CD4-positive, alpha-beta T cell (primary cell): ENCODE data around the gene HEATR5A. TPM values are rescaled to one million over a fixed set of nuclear protein-coding genes. Genes with fewer than 3 reads are reported as not detected.

ENCODE experiments used
- ATAC-seq: fragments of 200-7000 bp; cut with Tn5 transposase; one replicate; pipeline ENCODE4 v1.10.0; 2022; ENCODE audit warnings: mild to moderate bottlenecking; ENCODE audit not compliant: poor library complexity
- CTCF ChIA-PET: fragments of 350-600 bp; sonication (Branson Sonifier 250); formaldehyde crosslinking; loops from one replicate; lab custom pipeline; 2021; ENCODE audit warnings: antibody characterized with exemption, inconsistent platforms; lab: Charles Lee
- POLR2A ChIA-PET: fragments of 350-600 bp; sonication (Branson Sonifier 250); formaldehyde crosslinking; loops from one replicate; lab custom pipeline; 2021; ENCODE audit warnings: antibody characterized with exemption, inconsistent platforms; lab: Charles Lee
- DNase-seq, 14 experiments: peaks; one replicate each; pipeline ENCODE4 v3.0.0-alpha.2; 2013 to 2020; ENCODE audit warnings: mixed read lengths in 2 of 14
- H3K27ac ChIP-seq, 2 donors: one replicate each; pipeline versions ENCODE4 v1.5.1 to v1.7.0; 2013; ENCODE audit warnings: low read length in 2 of 2, low read depth in 1 of 2, mild to moderate bottlenecking in 1 of 2
- H3K27me3 ChIP-seq, 2 experiments: 1 replicate in 1 of 2; 2 replicates in 1 of 2; pipeline versions ENCODE4 v1.6.1 to v1.7.0; 2013; ENCODE audit warnings: low read length in 2 of 2, control low read depth in 1 of 2, mild to moderate bottlenecking in 1 of 2, moderate library complexity in 1 of 2; ENCODE audit not compliant: insufficient read depth in 2 of 2, control insufficient read depth in 1 of 2
- H3K36me3 ChIP-seq: one replicate; pipeline ENCODE4 v1.6.1; 2013; ENCODE audit warnings: low read length, control low read depth; ENCODE audit not compliant: insufficient read depth
- H3K4me1 ChIP-seq: one replicate; pipeline ENCODE4 v1.6.1; 2013; ENCODE audit warnings: low read length, control low read depth; ENCODE audit not compliant: insufficient read depth
- H3K4me3 ChIP-seq: one replicate; pipeline ENCODE4 v1.5.1; 2013; ENCODE audit warnings: mild to moderate bottlenecking, low read length, moderate library complexity
- H3K9me3 ChIP-seq, 2 experiments: 1 replicate in 1 of 2; 2 replicates in 1 of 2; pipeline versions ENCODE4 v1.6.1 to v1.7.0; 2013; ENCODE audit warnings: low read length in 2 of 2, mild to moderate bottlenecking in 2 of 2, control low read depth in 1 of 2, moderate library complexity in 1 of 2; ENCODE audit not compliant: control insufficient read depth in 1 of 2, insufficient read depth in 1 of 2
- H3K27ac Mint-ChIP-seq: one replicate; pipeline ENCODE4 v1.8.0; 2020; ENCODE audit warnings: mixed read lengths
- H3K27me3 Mint-ChIP-seq: one replicate; pipeline ENCODE4 v1.8.0; 2021; ENCODE audit warnings: mixed read lengths
- H3K36me3 Mint-ChIP-seq: one replicate; pipeline ENCODE4 v1.8.0; 2021; ENCODE audit warnings: low read depth, mixed read lengths
- H3K4me1 Mint-ChIP-seq: one replicate; pipeline ENCODE4 v1.8.0; 2021; ENCODE audit warnings: low read depth, mixed read lengths
- H3K4me3 Mint-ChIP-seq: one replicate; pipeline ENCODE4 v1.8.0; 2020; ENCODE audit warnings: mild to moderate bottlenecking, mixed read lengths
- H3K9me3 Mint-ChIP-seq: one replicate; pipeline ENCODE4 v1.8.0; 2020; ENCODE audit warnings: mixed read lengths
- CTCF ChIP-seq: fragments of 200-600 bp; IDR thresholded peaks from one replicate; pipeline ENCODE4 v1.8.0; 2022; ENCODE audit warnings: antibody characterized with exemption, mild to moderate bottlenecking
- intact Hi-C, 2 experiments: fragments of 100-400 bp; cut with DNase I in 1 of 2; cut with micrococcal nuclease in 1 of 2; formaldehyde crosslinking; loops; one replicate each; pipeline versions ENCODE4 v1.15.1 to v1.9.0; 2023 to 2025; cut with DNase I, micrococcal nuclease
- total RNA-seq, 174 experiments: library from RNA in 2 of 174; stranded (reverse) in 2 of 174; gene quantifications; one replicate each; pipeline ENCODE4 v1.2.3 and lab custom pipeline; 2021 to 2026

Gene HEATR5A
- total RNA-seq, 2 experiments from 2014 or later: 5.2 to 5.5 TPM

- no peaks in the 10 kb centered on the region for H3K27me3 Mint-ChIP-seq
- no peaks in the 10 kb centered on the region for H3K9me3 Mint-ChIP-seq
- H3K4me1 Mint-ChIP-seq: no peaks in the 10 kb centered on the region
- no peaks in the 10 kb centered on the region for H3K36me3 ChIP-seq
- no peak for ATAC-seq
- TF ChIP-seq CTCF: no peak
- ChIA-PET POLR2A (no interaction called here), CTCF (no interaction called here)
- DNase-seq: no peak
- H3K9me3 ChIP-seq: no peaks in the 10 kb centered on the region
- intact Hi-C loops: loop anchor here in 1 of 2 experiments (10.0 kb wide), 1 partner anchor 778 kb away; the partner anchor contains the start of genes RNU6-7 and RNU6-8
- no peak overlapping the region for H3K27ac ChIP-seq
- no peak overlapping the region for H3K27ac Mint-ChIP-seq
- no peak overlapping the region for H3K4me3 ChIP-seq
- no peaks in the 10 kb centered on the region for H3K27me3 ChIP-seq
- H3K4me3 Mint-ChIP-seq: no peak overlapping the region
- no peaks in the 10 kb centered on the region for H3K36me3 Mint-ChIP-seq
- no peaks in the 10 kb centered on the region for H3K4me1 ChIP-seq
These were observed 6.3 kb upstream of the HEATR5A start for GRCh38 chr14:31426663-31427062.

GRCh38 chr14:31425905-31426304 is 5.6 kb upstream of the HEATR5A start:
- Histone ChIP-seq H3K27me3 (no peaks in the 10 kb centered on the region), H3K27ac (no peak overlapping the region), H3K4me1 (peaks cover under 1% of the 10 kb centered on the region), H3K4me3 (no peak overlapping the region), H3K36me3 (no peaks in the 10 kb centered on the region), H3K9me3 (no peaks in the 10 kb centered on the region)
- H3K4me1 Mint-ChIP-seq: peaks cover 6% of the 10 kb centered on the region
- no peaks in the 10 kb centered on the region for H3K9me3 Mint-ChIP-seq
- no peak overlapping the region for H3K27ac Mint-ChIP-seq
- CTCF ChIA-PET: no interaction called here
- H3K27me3 Mint-ChIP-seq: no peaks in the 10 kb centered on the region
- DNase-seq (no peak), ATAC-seq (no peak)
- POLR2A ChIA-PET: no interaction called here
- no peak overlapping the region for H3K4me3 Mint-ChIP-seq
- no peak for TF ChIP-seq CTCF
- intact Hi-C loops: loop anchor here in 1 of 2 experiments (10.0 kb wide), 1 partner anchor 779 kb away; the partner anchor contains the start of genes RNU6-7 and RNU6-8
- peaks cover under 1% of the 10 kb centered on the region for H3K36me3 Mint-ChIP-seq

- peak overlapping the region; percentile 99 for H3K4me3 ChIP-seq
- no peak overlapping the region for H3K27ac ChIP-seq
These were observed 850 bp upstream of the HEATR5A start for GRCh38 chr14:31421200-31421599.

More at GRCh38 chr14:31421200-31421599, 850 bp upstream of the HEATR5A start:
- Histone ChIP-seq H3K27me3 (no peaks in the 10 kb centered on the region), H3K36me3 (no peaks in the 10 kb centered on the region), H3K9me3 (no peaks in the 10 kb centered on the region), H3K4me1 (peaks cover 4% of the 10 kb centered on the region)
- peaks cover 33% of the 10 kb centered on the region for H3K4me1 Mint-ChIP-seq
- H3K27ac Mint-ChIP-seq: peak overlapping the region; percentile 89
- CTCF ChIA-PET: interaction anchor here (1.0 to 3.4 kb wide), 4 partner anchors 10 to 214 kb away, joined by 4 to 15 read pairs (median 5); partner anchors contain the start of gene HECTD1
- H3K4me3 Mint-ChIP-seq: peak overlapping the region; percentile 99
- intact Hi-C loops: loop anchor here (2.0 to 10.0 kb wide), 4 partner anchors 36 to 784 kb away; partner anchors contain the start of genes DTD2 (in 2 of the 2), HECTD1 (in 2 of the 2), NUBPL (in 1 of the 2) and RNU6-7 (in 1 of the 2)
- H3K27me3 Mint-ChIP-seq: no peaks in the 10 kb centered on the region
- DNase-seq (no peak), ATAC-seq (no peak)
- TF ChIP-seq CTCF: no peak
- POLR2A ChIA-PET: interaction anchor here (0.9 to 3.6 kb wide), 7 partner anchors 22 to 395 kb away, joined by 3 to 54 read pairs (median 9); partner anchors contain the start of genes AP4S1, DTD2, HECTD1 and NUBPL
- no peaks in the 10 kb centered on the region for H3K9me3 Mint-ChIP-seq
- H3K36me3 Mint-ChIP-seq: peaks cover 9% of the 10 kb centered on the region
